Measurements from ENCODE around the gene FIG4.

GRCh38 chr6:109696355-109696754 lies 5.3 kb downstream of the FIG4 start:
- TF ChIP-seq, protein P1, sequence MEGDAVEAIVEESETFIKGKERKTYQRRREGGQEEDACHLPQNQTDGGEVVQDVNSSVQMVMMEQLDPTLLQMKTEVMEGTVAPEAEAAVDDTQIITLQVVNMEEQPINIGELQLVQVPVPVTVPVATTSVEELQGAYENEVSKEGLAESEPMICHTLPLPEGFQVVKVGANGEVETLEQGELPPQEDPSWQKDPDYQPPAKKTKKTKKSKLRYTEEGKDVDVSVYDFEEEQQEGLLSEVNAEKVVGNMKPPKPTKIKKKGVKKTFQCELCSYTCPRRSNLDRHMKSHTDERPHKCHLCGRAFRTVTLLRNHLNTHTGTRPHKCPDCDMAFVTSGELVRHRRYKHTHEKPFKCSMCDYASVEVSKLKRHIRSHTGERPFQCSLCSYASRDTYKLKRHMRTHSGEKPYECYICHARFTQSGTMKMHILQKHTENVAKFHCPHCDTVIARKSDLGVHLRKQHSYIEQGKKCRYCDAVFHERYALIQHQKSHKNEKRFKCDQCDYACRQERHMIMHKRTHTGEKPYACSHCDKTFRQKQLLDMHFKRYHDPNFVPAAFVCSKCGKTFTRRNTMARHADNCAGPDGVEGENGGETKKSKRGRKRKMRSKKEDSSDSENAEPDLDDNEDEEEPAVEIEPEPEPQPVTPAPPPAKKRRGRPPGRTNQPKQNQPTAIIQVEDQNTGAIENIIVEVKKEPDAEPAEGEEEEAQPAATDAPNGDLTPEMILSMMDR (IDR thresholded peaks at IDR 0.05), result no peak
- TF ChIP-seq POLR2A (IDR thresholded peaks at IDR 0.05), result no peak
- no peak for TF ChIP-seq EP300 (IDR thresholded peaks at IDR 0.05)

Data from gastroesophageal sphincter (tissue), 3 donors.